Mucosa of descending colon (tissue), 3 donors: Measurements from ENCODE around the gene RPS6KC1. TPM values are rescaled to one million over a fixed set of nuclear protein-coding genes. Genes with fewer than 3 reads are reported as not detected.
A peak's percentile ranks its signal among the peaks of the same experiment; 100 is the strongest.

Source experiments
- ATAC-seq: fragments of 200-7000 bp; cut with Tn5 transposase; one replicate; pipeline ENCODE4 v1.9.1; 2020; ENCODE audit warnings: mild to moderate bottlenecking, moderate library complexity
- DNase-seq, 3 donors: peaks; one replicate each; pipeline ENCODE4 v3.0.0-alpha.2; 2020
- H3K36me3 ChIP-seq: fragments of 200-600 bp; one replicate; pipeline ENCODE4 v1.8.0; 2021; ENCODE audit warnings: low read depth, mild to moderate bottlenecking
- H3K4me1 ChIP-seq: fragments of 200-600 bp; one replicate; pipeline ENCODE4 v1.8.0; 2021; ENCODE audit warnings: low read depth, mild to moderate bottlenecking
- H3K4me3 ChIP-seq: fragments of 200-600 bp; one replicate; pipeline ENCODE4 v1.8.0; 2021; ENCODE audit warnings: mild to moderate bottlenecking
- H3K9me3 ChIP-seq: fragments of 200-600 bp; one replicate; pipeline ENCODE4 v1.8.0; 2021; ENCODE audit warnings: mild to moderate bottlenecking
- intact Hi-C, 2 donors: fragments of 100-400 bp; cut with DNase I in 1 of 2; cut with micrococcal nuclease in 1 of 2; formaldehyde crosslinking; loops; one replicate each; pipeline versions ENCODE4 v1.11.0 to v1.11.1; 2022; cut with DNase I, micrococcal nuclease
- total RNA-seq, 3 donors: library from RNA; stranded (reverse); fragmentation: NEBNext Ultra II Directional in 2 of 3; extraction: Animal tissue kit (Norgen Biotek cat#: 25700) in 2 of 3; gene quantifications; one replicate each; pipeline versions ENCODE4 v1.2.1 to v1.2.4, GENCODE V29; 2021 to 2023
- TF ChIP-seq, protein P1 (sequence below): fragments of 200-600 bp; IDR thresholded peaks from one replicate; pipeline ENCODE4 v1.8.0; 2022; ENCODE audit warnings: antibody characterized with exemption, mild to moderate bottlenecking
- donor health status: DM: no; HTN: no; CAD: no; lungs with moderate emphysema.
- donor health status: DM: no; HTN: no; CAD: no.
- donor health status: DM: no; HTN: yes; CAD: no.

Gene RPS6KC1
- total RNA-seq, 3 donors from 2014 or later: 9.0 to 23.4 (median 9.2) TPM

GRCh38 chr1:213131851-213132655 is 81.0 kb downstream of the RPS6KC1 start:
- Histone ChIP-seq H3K36me3 (no peaks in the 10 kb centered on the region), H3K4me1 (peaks cover 4% of the 10 kb centered on the region), H3K4me3 (no peak overlapping the region), H3K9me3 (no peaks in the 10 kb centered on the region)
- DNase-seq (no peak), ATAC-seq (no peak)
- intact Hi-C loops: no loop called here
- TF ChIP-seq, protein P1, sequence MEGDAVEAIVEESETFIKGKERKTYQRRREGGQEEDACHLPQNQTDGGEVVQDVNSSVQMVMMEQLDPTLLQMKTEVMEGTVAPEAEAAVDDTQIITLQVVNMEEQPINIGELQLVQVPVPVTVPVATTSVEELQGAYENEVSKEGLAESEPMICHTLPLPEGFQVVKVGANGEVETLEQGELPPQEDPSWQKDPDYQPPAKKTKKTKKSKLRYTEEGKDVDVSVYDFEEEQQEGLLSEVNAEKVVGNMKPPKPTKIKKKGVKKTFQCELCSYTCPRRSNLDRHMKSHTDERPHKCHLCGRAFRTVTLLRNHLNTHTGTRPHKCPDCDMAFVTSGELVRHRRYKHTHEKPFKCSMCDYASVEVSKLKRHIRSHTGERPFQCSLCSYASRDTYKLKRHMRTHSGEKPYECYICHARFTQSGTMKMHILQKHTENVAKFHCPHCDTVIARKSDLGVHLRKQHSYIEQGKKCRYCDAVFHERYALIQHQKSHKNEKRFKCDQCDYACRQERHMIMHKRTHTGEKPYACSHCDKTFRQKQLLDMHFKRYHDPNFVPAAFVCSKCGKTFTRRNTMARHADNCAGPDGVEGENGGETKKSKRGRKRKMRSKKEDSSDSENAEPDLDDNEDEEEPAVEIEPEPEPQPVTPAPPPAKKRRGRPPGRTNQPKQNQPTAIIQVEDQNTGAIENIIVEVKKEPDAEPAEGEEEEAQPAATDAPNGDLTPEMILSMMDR: no peak

GRCh38 chr1:213135572-213135971 is 84.5 kb downstream of the RPS6KC1 start:
- TF ChIP-seq, protein P1: no peak
- Histone ChIP-seq H3K4me3 (no peak overlapping the region), H3K4me1 (peaks cover 4% of the 10 kb centered on the region), H3K36me3 (no peaks in the 10 kb centered on the region), H3K9me3 (no peaks in the 10 kb centered on the region)
- ATAC-seq (peak; percentile 54), DNase-seq (no peak)
- intact Hi-C loops: no loop called here

DNA sequence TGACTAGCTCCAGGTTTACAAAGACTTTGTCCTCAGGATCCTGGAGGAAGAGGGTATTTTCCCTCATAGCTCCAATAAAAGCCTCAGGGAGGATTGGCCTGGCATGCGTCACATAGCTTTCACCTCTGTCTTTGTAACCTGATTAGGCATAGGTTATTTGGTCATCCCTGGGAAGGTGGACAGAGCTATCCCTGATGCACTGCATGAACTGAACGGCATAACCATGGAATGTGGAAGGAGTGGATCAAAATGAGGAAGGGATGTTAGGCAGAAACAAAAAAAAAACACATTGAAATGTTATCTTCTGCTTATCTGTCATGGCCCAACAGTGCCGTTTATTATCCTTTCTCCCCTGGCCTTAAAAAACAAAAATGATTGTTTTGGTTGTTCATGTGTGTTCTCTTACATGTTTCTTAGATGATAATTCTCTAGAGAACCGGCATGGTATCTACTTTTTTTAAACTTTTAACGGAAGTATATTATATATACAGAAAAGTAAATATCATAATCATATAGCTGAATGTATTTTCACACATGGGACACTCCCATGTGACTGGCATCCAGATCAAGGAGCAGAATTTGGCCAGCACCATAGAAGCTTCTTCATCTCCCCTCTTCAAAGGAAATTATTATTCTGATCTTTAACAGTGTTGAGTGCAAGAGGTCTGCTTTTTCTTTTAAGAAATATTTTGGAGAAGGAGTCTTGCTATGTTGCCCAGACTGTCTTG is 85.3 kb downstream of the RPS6KC1 start:
- TF ChIP-seq, protein P1: no peak
- ATAC-seq: peak; percentile 97
- no peak overlapping the region for H3K4me3 ChIP-seq
- H3K36me3 ChIP-seq: no peaks in the 10 kb centered on the region
- peaks cover 4% of the 10 kb centered on the region for H3K4me1 ChIP-seq
- no peaks in the 10 kb centered on the region for H3K9me3 ChIP-seq
- DNase-seq: peak in 1 of 3 donors; percentile 37
- intact Hi-C loops: no loop called here

- no peaks in the 10 kb centered on the region for H3K9me3 ChIP-seq
- TF ChIP-seq, protein P1: no peak
- ATAC-seq (no peak), DNase-seq (no peak)
- H3K4me1 ChIP-seq: peaks cover 4% of the 10 kb centered on the region
- no peak overlapping the region for H3K4me3 ChIP-seq
- intact Hi-C loops: no loop called here
- H3K36me3 ChIP-seq: no peaks in the 10 kb centered on the region
These were observed 87.3 kb downstream of the RPS6KC1 start for GRCh38 chr1:213138391-213138790.

- Histone ChIP-seq H3K36me3 (no peaks in the 10 kb centered on the region), H3K9me3 (no peaks in the 10 kb centered on the region), H3K4me1 (peaks cover 4% of the 10 kb centered on the region), H3K4me3 (no peak overlapping the region)
- intact Hi-C loops: no loop called here
- no peak for DNase-seq
- TF ChIP-seq, protein P1: no peak
- no peak for ATAC-seq
These were observed 87.9 kb downstream of the RPS6KC1 start for GRCh38 chr1:213138892-213139291.
